Measurements from ENCODE around the gene NEIL3.
A peak's percentile ranks its signal among the peaks of the same experiment; 100 is the strongest.

NEIL3 gene

GRCh38 chr4:177292171-177292570 is 17.5 kb upstream of the NEIL3 start:
- H3K4me2 ChIP-seq (ENCODE audit: low read length): no peak overlapping the region
- no peaks in the 10 kb centered on the region for H3K79me2 ChIP-seq (ENCODE audit: control insufficient read depth, insufficient read depth, low read length)
- H3K18ac ChIP-seq (ENCODE audit: low read length): no peak overlapping the region
- no peak overlapping the region for H2AK5ac ChIP-seq (ENCODE audit: low read length)
- no peak overlapping the region for H3K27ac ChIP-seq (ENCODE audit: low read depth, low read length)
- H3K23ac ChIP-seq (ENCODE audit: low read length): no peak overlapping the region
- H2BK120ac ChIP-seq (ENCODE audit: low read depth, low read length): no peak overlapping the region
- H2BK5ac ChIP-seq (ENCODE audit: low read length): no peak overlapping the region
- no CpG with 5 or more reads among the region's 2 CpGs for WGBS (ENCODE audit: extremely low coverage, insufficient coverage, low lambda C conversion rate)
- no peak overlapping the region for H3K56ac ChIP-seq (ENCODE audit: low read length)
- H4K8ac ChIP-seq (ENCODE audit: low read depth, low read length): no peak overlapping the region
- no peak overlapping the region for H3K4ac ChIP-seq (ENCODE audit: low read depth, low read length)
- DNase-seq: no peak
- H3K4me1 ChIP-seq (ENCODE audit: control insufficient read depth, low read depth, low read length): no peaks in the 10 kb centered on the region
- H3K4me3 ChIP-seq (ENCODE audit: low read length): no peak overlapping the region
- H3K79me1 ChIP-seq (ENCODE audit: low read length): no peaks in the 10 kb centered on the region
- H3K27me3 ChIP-seq (ENCODE audit: insufficient read depth, low read length, poor library complexity): no peaks in the 10 kb centered on the region
- no peak overlapping the region for H3K9ac ChIP-seq (ENCODE audit: low read length)
- H4K5ac ChIP-seq (ENCODE audit: low read length): no peak overlapping the region
- no peak overlapping the region for H2BK15ac ChIP-seq (replicated peaks; ENCODE audit: low read depth)
- H3K36me3 ChIP-seq (ENCODE audit: control insufficient read depth, insufficient read depth, low read length): no peaks in the 10 kb centered on the region

- no peak overlapping the region for H3K9ac ChIP-seq (ENCODE audit: low read length)
- no peak overlapping the region for H3K56ac ChIP-seq (ENCODE audit: low read length)
- no peaks in the 10 kb centered on the region for H3K36me3 ChIP-seq (ENCODE audit: control insufficient read depth, insufficient read depth, low read length)
- H2AK5ac ChIP-seq (ENCODE audit: low read length): no peak overlapping the region
- no peak overlapping the region for H3K18ac ChIP-seq (ENCODE audit: low read length)
- no peak overlapping the region for H2BK120ac ChIP-seq (ENCODE audit: low read depth, low read length)
- H4K8ac ChIP-seq (ENCODE audit: low read depth, low read length): no peak overlapping the region
- no peaks in the 10 kb centered on the region for H3K79me1 ChIP-seq (ENCODE audit: low read length)
- no peak overlapping the region for H4K5ac ChIP-seq (ENCODE audit: low read length)
- no peaks in the 10 kb centered on the region for H3K79me2 ChIP-seq (ENCODE audit: control insufficient read depth, insufficient read depth, low read length)
- no peak overlapping the region for H3K27ac ChIP-seq (ENCODE audit: low read depth, low read length)
- no peak overlapping the region for H3K4me3 ChIP-seq (ENCODE audit: low read length)
- no CpG with 5 or more reads among the region's 5 CpGs for WGBS (ENCODE audit: extremely low coverage, insufficient coverage, low lambda C conversion rate)
- DNase-seq: no peak
- H3K4me2 ChIP-seq (ENCODE audit: low read length): no peak overlapping the region
- no peak overlapping the region for H3K23ac ChIP-seq (ENCODE audit: low read length)
- H3K4me1 ChIP-seq (ENCODE audit: control insufficient read depth, low read depth, low read length): no peaks in the 10 kb centered on the region
- H2BK15ac ChIP-seq (replicated peaks; ENCODE audit: low read depth): no peak overlapping the region
- peak overlapping the region; percentile 36 for H3K4ac ChIP-seq (ENCODE audit: low read depth, low read length)
- H3K27me3 ChIP-seq (ENCODE audit: insufficient read depth, low read length, poor library complexity): no peaks in the 10 kb centered on the region
- no peak overlapping the region for H2BK5ac ChIP-seq (ENCODE audit: low read length)
Observed at GRCh38 chr4:177293208-177294033, 16.3 kb upstream of the NEIL3 start.

DNA sequence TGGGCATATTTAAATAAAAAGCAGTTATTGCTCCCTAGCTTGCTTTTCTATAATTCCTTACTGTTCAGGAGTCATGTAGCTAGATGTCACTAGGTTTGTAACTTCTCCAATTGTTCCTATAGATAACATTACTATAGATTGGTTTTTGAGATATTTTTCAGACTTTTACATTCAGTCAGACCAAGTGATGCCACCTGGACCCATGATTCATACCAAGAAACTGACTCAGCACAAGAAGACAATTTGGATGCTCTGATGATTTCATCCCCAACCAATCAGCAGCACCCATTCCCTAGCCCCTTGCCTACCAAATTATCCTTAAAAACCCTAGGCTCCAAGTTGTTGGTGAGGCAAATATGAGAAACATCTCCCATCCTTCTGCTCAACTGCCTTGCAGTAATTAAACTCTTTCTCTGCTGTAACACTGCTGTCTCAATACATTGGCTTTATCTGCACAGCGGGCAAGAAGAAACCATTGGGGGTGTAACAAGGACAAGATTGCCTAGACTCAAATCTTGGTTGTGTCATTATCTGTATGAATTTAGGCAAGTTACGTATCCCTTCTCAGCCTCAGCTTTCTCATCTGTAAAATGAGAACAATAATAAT is 11.8 kb upstream of the NEIL3 start:
- H3K4me1 ChIP-seq (ENCODE audit: control insufficient read depth, low read depth, low read length): no peaks in the 10 kb centered on the region
- H3K9ac ChIP-seq (ENCODE audit: low read length): no peak overlapping the region
- no peak overlapping the region for H4K8ac ChIP-seq (ENCODE audit: low read depth, low read length)
- no peak overlapping the region for H3K56ac ChIP-seq (ENCODE audit: low read length)
- no peak overlapping the region for H3K27ac ChIP-seq (ENCODE audit: low read depth, low read length)
- no peak overlapping the region for H4K5ac ChIP-seq (ENCODE audit: low read length)
- H3K4me3 ChIP-seq (ENCODE audit: low read length): no peak overlapping the region
- WGBS (ENCODE audit: extremely low coverage, insufficient coverage, low lambda C conversion rate): no CpG with 5 or more reads among the region's 2 CpGs
- H2BK120ac ChIP-seq (ENCODE audit: low read depth, low read length): no peak overlapping the region
- H3K79me2 ChIP-seq (ENCODE audit: control insufficient read depth, insufficient read depth, low read length): no peaks in the 10 kb centered on the region
- H3K79me1 ChIP-seq (ENCODE audit: low read length): no peaks in the 10 kb centered on the region
- no peaks in the 10 kb centered on the region for H3K27me3 ChIP-seq (ENCODE audit: insufficient read depth, low read length, poor library complexity)
- H3K4me2 ChIP-seq (ENCODE audit: low read length): no peak overlapping the region
- no peak overlapping the region for H2BK15ac ChIP-seq (replicated peaks; ENCODE audit: low read depth)
- DNase-seq: no peak
- H3K4ac ChIP-seq (ENCODE audit: low read depth, low read length): no peak overlapping the region
- no peak overlapping the region for H2BK5ac ChIP-seq (ENCODE audit: low read length)
- H3K18ac ChIP-seq (ENCODE audit: low read length): no peak overlapping the region
- no peak overlapping the region for H3K23ac ChIP-seq (ENCODE audit: low read length)
- no peak overlapping the region for H2AK5ac ChIP-seq (ENCODE audit: low read length)
- H3K36me3 ChIP-seq (ENCODE audit: control insufficient read depth, insufficient read depth, low read length): no peaks in the 10 kb centered on the region

GRCh38 chr4:177301126-177301639 is 8.5 kb upstream of the NEIL3 start:
- no peak overlapping the region for H2BK15ac ChIP-seq (replicated peaks; ENCODE audit: low read depth)
- no peak overlapping the region for H2BK5ac ChIP-seq (ENCODE audit: low read length)
- no peak overlapping the region for H3K56ac ChIP-seq (ENCODE audit: low read length)
- H3K4ac ChIP-seq (ENCODE audit: low read depth, low read length): no peak overlapping the region
- H3K4me2 ChIP-seq (ENCODE audit: low read length): no peak overlapping the region
- H3K27me3 ChIP-seq (ENCODE audit: insufficient read depth, low read length, poor library complexity): no peaks in the 10 kb centered on the region
- no peaks in the 10 kb centered on the region for H3K79me1 ChIP-seq (ENCODE audit: low read length)
- H2BK120ac ChIP-seq (ENCODE audit: low read depth, low read length): no peak overlapping the region
- no peak for DNase-seq
- no peaks in the 10 kb centered on the region for H3K79me2 ChIP-seq (ENCODE audit: control insufficient read depth, insufficient read depth, low read length)
- H3K4me3 ChIP-seq (ENCODE audit: low read length): no peak overlapping the region
- H4K8ac ChIP-seq (ENCODE audit: low read depth, low read length): no peak overlapping the region
- no peaks in the 10 kb centered on the region for H3K4me1 ChIP-seq (ENCODE audit: control insufficient read depth, low read depth, low read length)
- H3K36me3 ChIP-seq (ENCODE audit: control insufficient read depth, insufficient read depth, low read length): no peaks in the 10 kb centered on the region
- H3K9ac ChIP-seq (ENCODE audit: low read length): no peak overlapping the region
- no peak overlapping the region for H3K23ac ChIP-seq (ENCODE audit: low read length)
- no peak overlapping the region for H4K5ac ChIP-seq (ENCODE audit: low read length)
- H3K27ac ChIP-seq (ENCODE audit: low read depth, low read length): no peak overlapping the region
- H2AK5ac ChIP-seq (ENCODE audit: low read length): no peak overlapping the region
- no peak overlapping the region for H3K18ac ChIP-seq (ENCODE audit: low read length)
- no CpG with 5 or more reads among the region's 4 CpGs for WGBS (ENCODE audit: extremely low coverage, insufficient coverage, low lambda C conversion rate)

GRCh38 chr4:177302371-177303100 is 7.1 kb upstream of the NEIL3 start:
- Histone ChIP-seq H3K56ac (ENCODE audit: low read length) (no peak overlapping the region), H3K79me1 (ENCODE audit: low read length) (no peaks in the 10 kb centered on the region), H4K5ac (ENCODE audit: low read length) (no peak overlapping the region), H4K8ac (ENCODE audit: low read depth, low read length) (no peak overlapping the region), H3K4me3 (ENCODE audit: low read length) (no peak overlapping the region), H3K18ac (ENCODE audit: low read length) (no peak overlapping the region), H3K4ac (ENCODE audit: low read depth, low read length) (no peak overlapping the region), H3K27ac (ENCODE audit: low read depth, low read length) (no peak overlapping the region), H3K36me3 (ENCODE audit: control insufficient read depth, insufficient read depth, low read length) (no peaks in the 10 kb centered on the region), H3K9ac (ENCODE audit: low read length) (no peak overlapping the region), H3K23ac (ENCODE audit: low read length) (no peak overlapping the region), H2AK5ac (ENCODE audit: low read length) (no peak overlapping the region), H2BK5ac (ENCODE audit: low read length) (no peak overlapping the region), H3K79me2 (ENCODE audit: control insufficient read depth, insufficient read depth, low read length) (no peaks in the 10 kb centered on the region), H3K4me2 (ENCODE audit: low read length) (no peak overlapping the region), H2BK15ac (replicated peaks; ENCODE audit: low read depth) (no peak overlapping the region), H3K4me1 (ENCODE audit: control insufficient read depth, low read depth, low read length) (no peaks in the 10 kb centered on the region), H3K27me3 (ENCODE audit: insufficient read depth, low read length, poor library complexity) (no peaks in the 10 kb centered on the region), H2BK120ac (ENCODE audit: low read depth, low read length) (no peak overlapping the region)
- no CpG with 5 or more reads among the region's 4 CpGs for WGBS (ENCODE audit: extremely low coverage, insufficient coverage, low lambda C conversion rate)
- DNase-seq: no peak

All from mesendoderm (in vitro differentiated cells).